ENCODE data around the gene CDH4.

CDH4 gene

GRCh38 chr20:61655591-61655990 is 403.5 kb downstream of the CDH4 start:
- DNase-seq (ENCODE audit: low read depth in 2 of 2), result no peak

- no peak for DNase-seq (ENCODE audit: low read depth in 2 of 2)
Measured at GRCh38 chr20:61656198-61656597, 404.1 kb downstream of the CDH4 start.

GRCh38 chr20:61657721-61658377 is 405.8 kb downstream of the CDH4 start:
- no peak for DNase-seq (ENCODE audit: low read depth in 2 of 2)

- DNase-seq (ENCODE audit: low read depth in 2 of 2), result no peak
Measured at GRCh38 chr20:61658563-61658962, 406.5 kb downstream of the CDH4 start.

- DNase-seq (ENCODE audit: low read depth in 2 of 2), result no peak
Measured at GRCh38 chr20:61659246-61659993, 407.4 kb downstream of the CDH4 start.

GRCh38 chr20:61659994-61660346 is 407.9 kb downstream of the CDH4 start:
- no peak for DNase-seq (ENCODE audit: low read depth in 2 of 2)

GRCh38 chr20:61660559-61660958 is 408.5 kb downstream of the CDH4 start:
- DNase-seq (ENCODE audit: low read depth in 2 of 2), result no peak

- no peak for DNase-seq (ENCODE audit: low read depth in 2 of 2)
Measured at GRCh38 chr20:61661025-61661424, 409.0 kb downstream of the CDH4 start.

GRCh38 chr20:61661583-61661982 is 409.5 kb downstream of the CDH4 start:
- no peak for DNase-seq (ENCODE audit: low read depth in 2 of 2)

GRCh38 chr20:61662226-61662967 is 410.3 kb downstream of the CDH4 start:
- DNase-seq (ENCODE audit: low read depth in 2 of 2), result no peak

- no peak for DNase-seq (ENCODE audit: low read depth in 2 of 2)
Measured at GRCh38 chr20:61662968-61663331, 410.9 kb downstream of the CDH4 start.

- no peak for DNase-seq (ENCODE audit: low read depth in 2 of 2)
Measured at GRCh38 chr20:61663521-61664425, 411.7 kb downstream of the CDH4 start.

- no peak for DNase-seq (ENCODE audit: low read depth in 2 of 2)
Measured at GRCh38 chr20:61664556-61665320, 412.7 kb downstream of the CDH4 start.

- no peak for DNase-seq (ENCODE audit: low read depth in 2 of 2)
Measured at GRCh38 chr20:61665528-61666470, 413.7 kb downstream of the CDH4 start.

- DNase-seq (ENCODE audit: low read depth in 2 of 2), result no peak
Measured at GRCh38 chr20:61666471-61666832, 414.4 kb downstream of the CDH4 start.

- DNase-seq (ENCODE audit: low read depth in 2 of 2), result no peak
Measured at GRCh38 chr20:61667056-61667792, 415.2 kb downstream of the CDH4 start.

- DNase-seq (ENCODE audit: low read depth in 2 of 2), result no peak
Measured at GRCh38 chr20:61668065-61668650, 416.1 kb downstream of the CDH4 start.

GRCh38 chr20:61668771-61669503 is 416.9 kb downstream of the CDH4 start:
- DNase-seq (ENCODE audit: low read depth in 2 of 2), result no peak
